C4-2B (cell line): ENCODE measurements around the gene ZBTB11.

Experiments used
- CTCF ChIP-seq: fragments of 450-650 bp; conservative IDR thresholded peaks from 2 replicates; pipeline ENCODE4 v1.5.1; 2017; ENCODE audit warnings: mild to moderate bottlenecking
- ZFX ChIP-seq: fragments of 450-650 bp; IDR thresholded peaks from 2 replicates; pipeline ENCODE4 v1.6.1; 2017

GRCh38 chr3:101611023-101611422, 65.9 kb downstream of the ZBTB11 start:
- TF ChIP-seq CTCF = no peak
- no peak for TF ChIP-seq ZFX
